Left lung (tissue), 10 donors: Measurements from ENCODE around the gene EIF4G3. TPM values are rescaled to one million over a fixed set of nuclear protein-coding genes. Genes with fewer than 3 reads are reported as not detected.

ENCODE experiments used
- ATAC-seq: fragments of 200-7000 bp; cut with Tn5 transposase; one replicate; pipeline ENCODE4 v1.9.1; 2020; ENCODE audit warnings: moderate library complexity
- DNase-seq, 4 donors: peaks; one replicate each; pipeline ENCODE4 v3.0.0-alpha.2; 2013 to 2020
- H3K27ac ChIP-seq, 2 donors: fragments of 200-600 bp; sonication (generic) in 1 of 2; one replicate each; pipeline versions ENCODE4 v1.5.0 to v1.8.0; 2020 to 2021
- H3K27me3 ChIP-seq, 2 donors: fragments of 200-600 bp; sonication (generic) in 1 of 2; one replicate each; pipeline versions ENCODE4 v1.5.0 to v1.8.0; 2020 to 2021
- H3K36me3 ChIP-seq, 2 donors: fragments of 200-600 bp; sonication (generic) in 1 of 2; one replicate each; pipeline versions ENCODE4 v1.5.0 to v1.8.0; 2020 to 2021
- H3K4me1 ChIP-seq, 2 donors: fragments of 200-600 bp; one replicate each; pipeline ENCODE4 v1.8.0; 2021
- H3K4me3 ChIP-seq, 2 donors: fragments of 200-600 bp; sonication (generic) in 1 of 2; one replicate each; pipeline versions ENCODE4 v1.5.0 to v1.8.0; 2020 to 2021; ENCODE audit warnings: mild to moderate bottlenecking in 1 of 2
- H3K9me3 ChIP-seq, 2 donors: fragments of 200-600 bp; sonication (generic) in 1 of 2; one replicate each; pipeline versions ENCODE4 v1.5.0 to v1.8.0; 2020 to 2021
- intact Hi-C, 2 donors: fragments of 100-400 bp; cut with DNase I; formaldehyde crosslinking; loops; one replicate each; pipeline versions ENCODE4 v1.11.2 to v1.14.2; 2022
- polyA plus RNA-seq, 6 donors: library from polyadenylated mRNA; unstranded; fragments of 120-200 nt; gene quantifications; one replicate each; pipeline ENCODE4 v1.2.1, GENCODE V29; 2013; ENCODE audit not compliant: insufficient read length in 6 of 6
- total RNA-seq, 2 donors: library from RNA; stranded (reverse); fragmentation: NEBNext Ultra II Directional; extraction: Animal tissue kit (Norgen Biotek cat#: 25700); gene quantifications; one replicate each; pipeline ENCODE4 v1.2.1, GENCODE V29; 2021
- TF ChIP-seq, protein P1 (sequence below), 2 donors: fragments of 200-600 bp; sonication (generic) in 1 of 2; IDR thresholded peaks; one replicate each; pipeline versions ENCODE4 v1.5.0 to v1.8.0; 2021; ENCODE audit warnings: antibody characterized with exemption in 2 of 2
- donor health status: DM: no; HTN: yes; CAD: no.
- donor health status: DM: no; HTN: no; CAD: no.

Gene EIF4G3
- total and polyA plus RNA-seq, 8 donors = 54.6 to 67.9 (median 61.7) TPM

DNA sequence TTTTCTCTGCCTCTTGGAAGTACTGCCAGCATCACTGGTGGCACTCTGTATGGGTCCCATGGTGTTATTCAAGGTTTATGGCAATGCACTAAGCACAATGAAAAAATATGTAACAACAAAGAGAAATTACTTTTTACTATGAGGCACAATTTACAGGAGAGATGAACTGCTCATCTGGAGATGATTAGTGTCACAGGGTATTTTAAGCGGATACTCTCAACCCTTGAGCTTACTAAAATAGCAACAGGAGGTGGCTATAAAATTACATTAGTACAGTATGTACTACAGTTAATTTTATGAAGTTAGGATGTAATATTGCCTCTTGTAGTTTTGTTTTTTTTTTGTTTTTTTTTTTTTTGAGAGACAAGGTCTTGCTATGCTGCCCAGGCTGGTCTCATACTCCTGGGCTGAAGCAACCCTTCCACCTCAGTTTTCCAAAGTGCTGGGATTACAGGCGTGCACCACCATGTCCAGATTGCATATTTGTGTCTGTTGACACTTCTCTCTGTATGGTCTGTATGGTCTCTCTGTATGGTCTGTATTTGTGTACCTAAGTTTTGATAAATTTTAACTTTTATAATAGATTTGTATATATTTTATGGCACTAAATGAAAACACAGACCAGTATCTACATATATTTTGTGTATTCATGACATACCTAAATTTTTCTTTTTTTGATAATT, 214.0 kb downstream of the EIF4G3 start:
- Histone ChIP-seq H3K27me3 (no peaks in the 10 kb centered on the region), H3K36me3 (peaks cover 0 to 7% of the 10 kb centered on the region in 2 donors), H3K4me1 (peaks cover 0 to 25% of the 10 kb centered on the region in 2 donors), H3K4me3 (no peak overlapping the region), H3K27ac (no peak overlapping the region), H3K9me3 (no peaks in the 10 kb centered on the region)
- ATAC-seq (no peak), DNase-seq (no peak)
- TF ChIP-seq, protein P1, sequence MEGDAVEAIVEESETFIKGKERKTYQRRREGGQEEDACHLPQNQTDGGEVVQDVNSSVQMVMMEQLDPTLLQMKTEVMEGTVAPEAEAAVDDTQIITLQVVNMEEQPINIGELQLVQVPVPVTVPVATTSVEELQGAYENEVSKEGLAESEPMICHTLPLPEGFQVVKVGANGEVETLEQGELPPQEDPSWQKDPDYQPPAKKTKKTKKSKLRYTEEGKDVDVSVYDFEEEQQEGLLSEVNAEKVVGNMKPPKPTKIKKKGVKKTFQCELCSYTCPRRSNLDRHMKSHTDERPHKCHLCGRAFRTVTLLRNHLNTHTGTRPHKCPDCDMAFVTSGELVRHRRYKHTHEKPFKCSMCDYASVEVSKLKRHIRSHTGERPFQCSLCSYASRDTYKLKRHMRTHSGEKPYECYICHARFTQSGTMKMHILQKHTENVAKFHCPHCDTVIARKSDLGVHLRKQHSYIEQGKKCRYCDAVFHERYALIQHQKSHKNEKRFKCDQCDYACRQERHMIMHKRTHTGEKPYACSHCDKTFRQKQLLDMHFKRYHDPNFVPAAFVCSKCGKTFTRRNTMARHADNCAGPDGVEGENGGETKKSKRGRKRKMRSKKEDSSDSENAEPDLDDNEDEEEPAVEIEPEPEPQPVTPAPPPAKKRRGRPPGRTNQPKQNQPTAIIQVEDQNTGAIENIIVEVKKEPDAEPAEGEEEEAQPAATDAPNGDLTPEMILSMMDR (IDR thresholded peaks at IDR 0.05) = no peak
- intact Hi-C loops = no loop called here

DNA sequence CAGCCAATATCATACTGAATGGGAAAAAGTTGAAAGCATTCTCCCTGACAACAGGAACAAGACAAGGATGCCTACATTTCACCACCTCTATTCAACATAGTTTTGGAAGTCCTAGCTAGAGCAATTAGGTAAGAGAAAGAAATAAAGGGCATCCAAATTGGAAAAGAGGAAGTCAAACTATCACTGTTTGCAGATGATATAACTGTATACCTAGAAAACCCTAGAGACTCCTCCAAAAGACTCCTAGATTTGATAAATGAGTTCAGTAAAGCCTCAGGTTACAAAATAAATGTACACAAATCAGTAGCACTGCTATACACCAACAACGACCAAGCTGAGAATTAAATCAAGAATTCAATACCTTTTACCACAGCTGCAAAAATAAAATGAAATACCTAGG, 218.3 kb downstream of the EIF4G3 start:
- no peaks in the 10 kb centered on the region for H3K9me3 ChIP-seq
- ATAC-seq = no peak
- DNase-seq = no peak
- H3K4me1 ChIP-seq = peaks cover 0 to under 1% of the 10 kb centered on the region in 2 donors
- TF ChIP-seq, protein P1 (IDR thresholded peaks at IDR 0.05) = no peak
- H3K27me3 ChIP-seq = no peaks in the 10 kb centered on the region
- no peak overlapping the region for H3K27ac ChIP-seq
- intact Hi-C loops = no loop called here
- H3K36me3 ChIP-seq = peaks cover 0 to 7% of the 10 kb centered on the region in 2 donors
- no peak overlapping the region for H3K4me3 ChIP-seq

- ATAC-seq (no peak), DNase-seq (no peak)
- intact Hi-C loops = no loop called here
- no peak overlapping the region for H3K27ac ChIP-seq
- TF ChIP-seq, protein P1 (IDR thresholded peaks at IDR 0.05) = no peak
- H3K36me3 ChIP-seq = peaks cover 0 to 14% of the 10 kb centered on the region in 2 donors
- no peaks in the 10 kb centered on the region for H3K27me3 ChIP-seq
- no peaks in the 10 kb centered on the region for H3K9me3 ChIP-seq
- no peak overlapping the region for H3K4me3 ChIP-seq
- H3K4me1 ChIP-seq = peaks cover 0 to 4% of the 10 kb centered on the region in 2 donors
Observed at GRCh38 chr1:20956272-20956671, 220.4 kb downstream of the EIF4G3 start.

DNA sequence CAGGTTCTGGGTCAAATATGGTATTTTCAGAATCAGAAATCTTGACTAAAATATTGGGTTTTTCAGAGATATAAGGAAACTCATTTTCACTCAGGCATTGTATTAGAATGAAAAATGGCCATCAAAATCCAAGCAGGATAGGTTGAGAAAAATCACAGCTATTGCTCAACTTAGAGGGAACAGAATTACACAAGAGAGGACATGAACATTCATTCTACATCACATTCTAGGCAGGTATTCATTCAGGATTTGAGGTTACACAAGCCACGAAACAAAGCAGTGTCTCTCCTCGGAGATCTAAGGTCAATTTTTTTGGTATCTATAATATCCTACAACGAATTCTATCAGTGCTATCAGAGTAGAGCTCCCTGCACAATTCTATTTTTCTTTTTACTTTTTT, 226.0 kb downstream of the EIF4G3 start:
- no peak for ATAC-seq
- no peak for DNase-seq
- H3K27me3 ChIP-seq = no peaks in the 10 kb centered on the region
- peaks cover 0 to 13% of the 10 kb centered on the region in 2 donors for H3K36me3 ChIP-seq
- H3K4me1 ChIP-seq = peaks cover 0 to 17% of the 10 kb centered on the region in 2 donors
- intact Hi-C loops = no loop called here
- TF ChIP-seq, protein P1 (IDR thresholded peaks at IDR 0.05) = no peak
- H3K9me3 ChIP-seq = no peaks in the 10 kb centered on the region
- H3K27ac ChIP-seq = peak overlapping the region in 1 of 2 donors; percentile 57
- no peak overlapping the region for H3K4me3 ChIP-seq

- ATAC-seq (no peak), DNase-seq (no peak)
- Histone ChIP-seq H3K27ac (peak overlapping the region in 1 of 2 donors; percentile 57), H3K36me3 (peaks cover 0 to 13% of the 10 kb centered on the region in 2 donors), H3K9me3 (no peaks in the 10 kb centered on the region), H3K27me3 (no peaks in the 10 kb centered on the region), H3K4me1 (peaks cover 0 to 17% of the 10 kb centered on the region in 2 donors), H3K4me3 (no peak overlapping the region)
- TF ChIP-seq, protein P1 (IDR thresholded peaks at IDR 0.05) = no peak
- intact Hi-C loops = no loop called here
Observed at GRCh38 chr1:20949871-20950590, 226.7 kb downstream of the EIF4G3 start.
